ENCODE data around the gene SLC5A3. TPM values are rescaled to one million over a fixed set of nuclear protein-coding genes. Genes with fewer than 3 reads are reported as not detected.

SLC5A3 gene
- total and polyA plus RNA-seq, 10 of the 15 experiments (the other 5 are each of a cell fraction or from before 2014, with no cell fraction given), result 3.3 to 21.4 (median 12.0) TPM

- no TSS peak for BruUV-seq (replicated peaks)
- ChIA-PET RAD21 (ENCODE audit: unreplicated experiment) (interaction anchor here (0.6 to 1.5 kb wide), 4 partner anchors 10 to 92 kb away, joined by 3 to 4 read pairs (median 3); no protein-coding TSS in a partner anchor), SMC1A (ENCODE audit: uncharacterized antibody, unreplicated experiment) (interaction anchor here (0.8 to 2.1 kb wide), 8 partner anchors 8 to 116 kb away, joined by 3 to 9 read pairs (median 3); no protein-coding TSS in a partner anchor), CTCF (interaction anchor here (1.0 to 1.5 kb wide), 5 partner anchors 8 to 36 kb away, joined by 3 to 6 read pairs (median 4); no protein-coding TSS in a partner anchor), POLR2A (interaction anchor here (0.6 to 1.1 kb wide), 3 partner anchors 18 to 801 kb away, joined by 3 to 4 read pairs (median 3); no protein-coding TSS in a partner anchor)
- Histone ChIP-seq H3K36me3 (ENCODE audit: control insufficient read depth in 2 of 2, insufficient read depth in 2 of 2, low read length in 1 of 2) (no peaks in the 10 kb centered on the region), H3K4me3 (no peak overlapping the region), H2AFZ (ENCODE audit: control insufficient read depth, low read depth, low read length) (no peak overlapping the region), H3K4me2 (ENCODE audit: control insufficient read depth, insufficient read depth) (no peak overlapping the region), H3K9me3 (replicated peaks; ENCODE audit: control insufficient read depth, insufficient read depth, low read length) (no peaks in the 10 kb centered on the region; the same call in 2 of the 3 replicates), H4K20me1 (ENCODE audit: control insufficient read depth, insufficient read depth) (no peaks in the 10 kb centered on the region), H3K9ac (ENCODE audit: control insufficient read depth, insufficient read depth, low read length) (no peak overlapping the region), H3K27me3 (replicated peaks in 1 of 2; ENCODE audit: control insufficient read depth in 2 of 2, insufficient read depth in 2 of 2, low read length in 1 of 2) (no peaks in the 10 kb centered on the region), H3K4me1 (ENCODE audit: control insufficient read depth, insufficient read depth, low read length) (no peaks in the 10 kb centered on the region), H3K79me2 (ENCODE audit: control insufficient read depth, insufficient read depth, low read length) (no peaks in the 10 kb centered on the region), H3K27ac (ENCODE audit: control insufficient read depth, insufficient read depth) (no peak overlapping the region)
- in situ Hi-C loops (cut with MboI), result no loop called here
- intact Hi-C loops (cut with micrococcal nuclease; ENCODE audit: unreplicated experiment), result no loop called here
- ATAC-seq (no peak), FAIRE-seq (no peak), DNase-seq (ENCODE audit: low read depth, low spot score) (no peak)
- WGBS (ENCODE audit: insufficient coverage, insufficient replicate concordance, low lambda C conversion rate, missing lambda C conversion rate), result 68% methylated on average over 10 of the region's 10 CpGs
- no peak for TF ChIP-seq CBX3 (IDR thresholded peaks at IDR 0.05; ENCODE audit: borderline replicate concordance, low read depth)
- no peak for TF ChIP-seq POU2F2 (IDR thresholded peaks at IDR 0.05; ENCODE audit: borderline replicate concordance, low read depth, low read length)
- peak; percentile 50; the same call in 1 of the 2 replicates for TF ChIP-seq RUNX3 (IDR thresholded peaks at IDR 0.05; ENCODE audit: low read length)
- 0 out of 2 replicates have a peak, but pooled peaks have one; percentile 28 for TF ChIP-seq NR2F1 (conservative IDR thresholded peaks at IDR 0.05)
- TF ChIP-seq SMARCA5 (IDR thresholded peaks at IDR 0.05), result no peak
- no peak for TF ChIP-seq MTA3 (IDR thresholded peaks at IDR 0.05; ENCODE audit: borderline replicate concordance, low read length)
- no peak for TF ChIP-seq ATF3 (IDR thresholded peaks at IDR 0.05; ENCODE audit: borderline replicate concordance, extremely low read depth, low read depth, low read length)
- no peak for TF ChIP-seq MYB (IDR thresholded peaks at IDR 0.05; ENCODE audit: borderline replicate concordance, low read depth, low read length)
- TF ChIP-seq TCF12 (IDR thresholded peaks at IDR 0.05; ENCODE audit: low read depth, low read length), result no peak
- TF ChIP-seq ATF2 (IDR thresholded peaks at IDR 0.05; ENCODE audit: low read length), result no peak
Measured at GRCh38 chr21:34039678-34040382, 33.5 kb upstream of the SLC5A3 start.
